Suppressor macrophage treated with lipopolysaccharide for 1 hour (primary cell): ENCODE data around the gene ECHS1.
"Not testable (repeated sequence)": the region's sequence is repeated elsewhere in the genome, so short reads cannot be mapped to it uniquely, and the experiment has no call there.

ENCODE experiments used
- DNase-seq, 3 donors: peaks; one replicate each; pipeline ENCODE4 v3.0.0-alpha.2; 2020 to 2022

The ECHS1 gene

GRCh38 chr10:133399123-133399601, 26.0 kb upstream of the ECHS1 start:
- no peak for DNase-seq

- no peak for DNase-seq
Measured at GRCh38 chr10:133397938-133398337, 24.8 kb upstream of the ECHS1 start.

DNA sequence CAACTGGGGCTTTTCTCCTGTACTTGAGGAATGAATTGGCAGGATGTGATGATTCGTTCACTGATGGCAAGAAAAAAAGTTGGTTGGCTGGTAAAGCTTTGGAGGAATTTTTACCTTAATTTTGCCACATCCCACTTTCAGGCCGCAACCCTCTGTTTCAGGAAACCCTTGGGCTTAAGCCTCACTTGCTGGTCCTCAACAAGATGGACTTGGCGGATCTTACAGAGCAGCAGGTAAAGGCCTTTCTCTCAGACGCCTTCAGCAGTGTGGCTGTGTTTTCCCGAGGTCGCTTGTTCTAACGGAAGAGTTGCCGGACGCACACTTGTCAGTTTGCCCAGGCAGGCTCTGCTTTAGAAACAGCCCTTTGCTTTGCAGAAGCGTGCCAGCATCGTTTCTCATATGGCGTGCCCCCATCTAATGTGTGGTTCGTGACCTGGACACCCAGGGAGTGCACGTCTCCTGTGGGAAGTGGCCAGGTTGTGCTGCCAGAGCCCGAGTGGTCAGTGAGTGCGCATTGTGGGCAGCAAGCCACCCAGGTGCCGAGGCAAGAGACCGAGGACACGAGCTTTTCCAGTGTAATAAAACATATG, 23.0 kb upstream of the ECHS1 start:
- no peak for DNase-seq

GRCh38 chr10:133394801-133395221, 21.7 kb upstream of the ECHS1 start:
- DNase-seq, result peak in 2 of 3 donors; percentile 14 to 44

DNA sequence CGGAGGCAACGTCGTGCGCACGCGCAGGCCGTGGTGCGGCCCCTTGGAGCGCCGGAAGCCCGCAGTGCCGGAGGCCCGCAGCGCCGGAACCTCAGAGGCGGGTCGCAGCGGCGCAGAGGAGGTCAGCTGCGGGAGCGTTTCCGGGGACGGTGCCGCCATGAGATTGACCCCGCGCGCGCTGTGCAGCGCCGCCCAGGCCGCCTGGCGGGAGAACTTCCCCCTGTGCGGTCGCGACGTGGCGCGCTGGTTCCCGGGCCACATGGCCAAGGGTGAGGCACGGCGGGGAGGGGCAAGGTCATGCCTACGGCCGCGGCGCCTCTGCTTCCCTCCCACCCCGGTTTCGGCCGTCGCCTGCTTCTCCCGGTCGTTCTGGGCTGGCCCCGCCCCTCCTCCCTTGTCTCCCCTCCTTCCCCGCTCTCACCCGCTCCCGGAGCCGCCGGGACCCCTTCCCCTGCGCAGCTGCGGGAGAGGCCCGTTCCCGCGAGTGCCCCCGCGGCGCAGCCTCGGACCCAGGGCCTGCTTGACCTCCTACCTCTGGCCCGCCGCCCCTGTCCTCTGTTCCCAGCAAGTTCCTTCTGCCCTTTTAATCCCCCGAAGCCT, 21.0 kb upstream of the ECHS1 start, which contains the start of gene MTG1:
Gene MTG1 (plus strand): TSS at position 94 of the 600 bp plus-strand sequence. CDS start 64 bp downstream, at position 158.
- peak; percentile 97 to 100 (median 98) for DNase-seq

DNA sequence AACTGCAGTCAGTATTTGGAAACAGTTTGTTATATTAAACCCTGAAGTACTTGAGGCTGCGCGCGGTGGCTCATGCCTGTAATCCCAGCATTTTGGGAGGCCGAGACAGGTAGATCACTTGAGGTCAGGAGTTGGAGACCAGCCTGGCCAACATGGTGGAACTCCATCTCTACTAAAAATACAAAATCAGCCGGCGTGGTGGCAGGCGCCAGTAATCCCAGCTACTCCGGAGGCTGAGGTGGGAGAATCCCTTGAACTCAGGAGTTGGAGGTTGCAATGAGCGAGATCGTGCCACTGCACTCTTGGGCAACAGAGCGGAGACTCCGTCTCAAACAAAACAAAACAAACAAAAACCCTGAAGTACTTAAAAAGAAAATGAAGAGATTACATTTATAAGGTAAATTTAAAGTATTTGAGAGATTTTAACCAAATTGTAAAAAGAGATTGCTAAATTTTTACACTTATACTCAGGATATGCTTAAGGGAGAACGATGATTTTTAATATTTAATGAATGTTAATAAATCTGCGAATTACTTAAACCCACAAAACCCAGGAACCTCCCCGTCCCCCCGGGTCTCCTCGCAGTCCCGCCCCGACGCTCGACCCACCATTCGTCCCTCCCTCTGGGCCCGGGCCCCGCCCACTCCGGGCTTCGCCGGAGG, 20.4 kb upstream of the ECHS1 start:
- DNase-seq, result no peak

DNA sequence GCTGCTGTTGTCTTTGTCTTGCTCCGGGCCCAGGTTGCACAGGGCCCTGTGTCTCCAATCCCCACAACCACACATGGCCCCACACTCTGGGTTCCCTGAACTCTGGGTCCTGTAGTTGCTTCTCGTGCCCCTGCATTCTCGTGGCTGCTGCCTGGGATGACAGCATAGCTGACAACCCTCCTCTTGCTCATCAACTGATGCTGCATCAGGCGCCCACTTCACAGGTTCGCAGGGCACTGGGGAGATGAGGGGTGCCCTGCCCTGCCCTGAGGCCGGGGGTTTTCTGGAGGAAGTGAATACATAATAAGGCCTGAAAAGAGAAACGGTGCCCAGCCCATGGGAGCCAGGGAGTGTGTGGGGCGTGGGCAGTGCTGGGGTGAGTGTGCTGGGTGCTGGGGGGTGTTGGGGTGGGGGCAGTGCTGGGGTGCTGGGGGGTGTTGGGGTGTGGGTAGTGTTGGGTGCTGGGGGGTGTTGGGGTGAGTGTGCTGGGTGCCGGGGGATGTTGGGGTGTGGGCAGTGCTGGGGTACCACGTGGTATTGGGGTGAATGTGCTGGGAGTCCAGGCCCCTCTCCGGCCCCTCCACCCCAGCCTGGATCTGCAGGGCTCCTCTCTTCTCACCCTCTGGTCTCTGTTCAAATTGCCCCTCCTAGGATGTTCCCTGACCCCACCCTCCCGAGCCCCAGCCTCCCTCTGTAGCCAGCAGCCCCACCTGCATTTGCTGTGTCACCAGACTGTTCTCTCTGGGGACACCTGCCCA, 18.8 kb upstream of the ECHS1 start:
- peak in 2 of 3 donors; percentile 28 to 30 for DNase-seq

DNA sequence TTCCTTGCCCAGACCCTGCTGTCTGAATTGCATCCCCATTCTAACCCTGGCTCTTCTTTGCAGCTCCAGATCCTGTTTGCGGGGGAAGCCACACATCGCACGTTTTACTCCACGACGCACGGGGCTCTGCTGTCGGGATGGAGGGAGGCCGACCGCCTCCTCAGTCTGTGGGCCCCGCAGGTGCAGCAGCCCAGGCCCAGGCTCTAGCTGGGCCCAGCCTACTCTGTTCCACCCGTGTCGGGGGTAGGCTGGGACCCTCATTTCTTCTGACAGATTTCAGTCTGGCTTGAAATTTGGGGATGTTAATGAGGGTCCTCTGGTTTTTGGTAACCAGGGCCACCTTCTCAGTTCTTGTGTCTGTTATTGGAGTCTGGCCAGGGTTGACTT, 18.1 kb upstream of the ECHS1 start:
- DNase-seq, result no peak

- DNase-seq, result no peak
Measured at GRCh38 chr10:133390597-133391248, 17.6 kb upstream of the ECHS1 start.

DNA sequence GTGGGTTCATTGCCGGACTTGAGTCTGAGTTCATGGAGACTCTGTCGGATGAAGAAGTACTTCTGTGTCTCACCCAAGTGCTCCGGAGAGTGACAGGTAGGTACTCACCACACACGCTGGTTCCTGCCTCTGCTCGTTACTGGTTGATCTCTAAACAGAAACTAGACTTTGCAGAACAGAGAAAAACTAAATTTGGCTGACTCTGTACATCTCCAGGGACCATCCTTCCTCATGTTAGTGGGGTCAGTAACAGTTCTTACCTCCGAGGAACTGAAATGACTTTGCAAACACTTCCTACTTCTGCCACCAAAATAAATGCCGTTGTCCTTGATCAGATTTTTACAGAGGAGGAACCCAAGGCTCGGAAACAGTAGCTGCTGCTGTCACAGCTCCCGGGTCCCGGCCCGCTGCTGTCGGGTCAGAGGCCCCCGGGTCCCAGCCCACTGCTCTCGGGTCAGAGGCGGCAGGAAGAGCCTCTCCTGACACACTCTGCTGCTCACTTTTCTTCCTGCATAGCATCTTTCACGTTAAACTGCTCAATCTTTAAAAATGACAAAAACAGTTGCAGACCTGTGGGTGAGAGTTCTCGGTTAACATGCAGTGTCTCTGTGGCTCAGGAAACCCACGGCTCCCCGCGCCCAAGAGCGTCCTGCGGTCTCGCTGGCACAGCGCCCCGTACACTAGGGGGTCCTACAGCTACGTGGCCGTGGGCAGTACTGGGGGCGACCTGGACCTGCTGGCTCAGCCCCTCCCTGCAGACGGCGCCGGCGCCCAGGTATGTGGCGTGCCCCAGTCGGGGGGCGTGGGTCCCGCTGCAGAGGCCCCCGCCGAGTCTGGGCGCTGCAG, 16.0 kb upstream of the ECHS1 start:
- peak; percentile 7 to 25 (median 20) for DNase-seq

- no peak for DNase-seq
Measured at GRCh38 chr10:133388236-133388972, 15.2 kb upstream of the ECHS1 start.

DNA sequence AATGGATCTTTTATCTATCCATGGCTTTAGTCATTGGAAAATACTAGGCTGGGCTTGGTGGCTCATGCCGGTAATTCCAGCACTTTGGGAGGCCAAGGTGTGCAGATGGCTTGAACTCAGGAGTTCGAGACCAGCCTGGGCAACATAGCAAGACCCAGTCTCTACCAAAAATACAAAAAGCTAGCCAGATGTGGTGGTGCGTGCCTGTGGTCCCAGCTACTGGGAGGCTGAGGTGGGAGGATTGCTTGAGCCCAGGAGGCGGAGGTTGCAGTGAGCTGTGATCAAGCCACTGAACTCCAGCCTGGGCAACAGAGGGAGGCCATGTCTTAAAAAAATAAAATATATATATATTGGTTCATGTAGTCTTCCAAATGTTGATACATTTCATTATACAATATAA, 13.8 kb upstream of the ECHS1 start:
- not testable (repeated sequence) for DNase-seq

DNA sequence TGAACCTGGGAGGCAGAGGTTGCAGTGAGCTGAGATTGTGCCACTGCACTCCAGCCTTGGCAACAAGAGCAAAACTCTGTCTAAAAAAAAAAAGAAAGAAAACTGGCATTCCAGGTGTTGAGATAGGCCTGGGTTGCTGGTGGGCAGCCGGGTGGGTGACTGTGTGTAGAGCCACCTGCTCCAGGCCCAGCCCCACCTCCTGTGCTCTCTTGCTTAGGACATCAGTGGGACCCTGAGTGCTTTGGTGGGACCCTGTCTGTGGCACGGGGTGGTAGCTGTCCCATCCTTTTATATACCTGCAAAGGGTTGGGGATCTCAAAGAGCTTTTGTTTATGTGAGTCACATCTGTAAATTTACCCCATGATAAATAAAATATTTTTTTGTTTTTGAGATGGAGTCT, 12.1 kb upstream of the ECHS1 start:
- DNase-seq, result no peak

GRCh38 chr10:133384071-133384470, 10.9 kb upstream of the ECHS1 start:
- no peak for DNase-seq

- no peak for DNase-seq
Measured at GRCh38 chr10:133383551-133383950, 10.4 kb upstream of the ECHS1 start.

- DNase-seq, result no peak
Measured at GRCh38 chr10:133381036-133381435, 7.9 kb upstream of the ECHS1 start.

GRCh38 chr10:133379801-133380666, 6.9 kb upstream of the ECHS1 start:
- peak in 1 of 3 donors; percentile 42 for DNase-seq

- peak; percentile 71 to 91 (median 78) for DNase-seq
Measured at GRCh38 chr10:133379152-133379800, 6.1 kb upstream of the ECHS1 start, which contains the start of gene PAOX. PAOX (plus strand) TSS chr10:133379262; CDS start chr10:133379317, 55 bp downstream.
